Lower leg skin (tissue), 3 donors: ENCODE data around the gene DNAH8.

Experiments
- POLR2A ChIP-seq, 2 donors: fragments of 450-650 bp; IDR thresholded peaks; one replicate each; pipeline ENCODE4 v1.6.1; 2016 to 2017; ENCODE audit warnings: antibody characterized with exemption in 2 of 2, mild to moderate bottlenecking in 1 of 2, moderate library complexity in 1 of 2
- TF ChIP-seq, protein P1 (sequence below), 3 donors: fragments of 450-650 bp; IDR thresholded peaks; one replicate each; pipeline ENCODE4 v1.5.1; 2016; ENCODE audit warnings: antibody characterized with exemption in 3 of 3, mild to moderate bottlenecking in 3 of 3, moderate library complexity in 2 of 3

DNA sequence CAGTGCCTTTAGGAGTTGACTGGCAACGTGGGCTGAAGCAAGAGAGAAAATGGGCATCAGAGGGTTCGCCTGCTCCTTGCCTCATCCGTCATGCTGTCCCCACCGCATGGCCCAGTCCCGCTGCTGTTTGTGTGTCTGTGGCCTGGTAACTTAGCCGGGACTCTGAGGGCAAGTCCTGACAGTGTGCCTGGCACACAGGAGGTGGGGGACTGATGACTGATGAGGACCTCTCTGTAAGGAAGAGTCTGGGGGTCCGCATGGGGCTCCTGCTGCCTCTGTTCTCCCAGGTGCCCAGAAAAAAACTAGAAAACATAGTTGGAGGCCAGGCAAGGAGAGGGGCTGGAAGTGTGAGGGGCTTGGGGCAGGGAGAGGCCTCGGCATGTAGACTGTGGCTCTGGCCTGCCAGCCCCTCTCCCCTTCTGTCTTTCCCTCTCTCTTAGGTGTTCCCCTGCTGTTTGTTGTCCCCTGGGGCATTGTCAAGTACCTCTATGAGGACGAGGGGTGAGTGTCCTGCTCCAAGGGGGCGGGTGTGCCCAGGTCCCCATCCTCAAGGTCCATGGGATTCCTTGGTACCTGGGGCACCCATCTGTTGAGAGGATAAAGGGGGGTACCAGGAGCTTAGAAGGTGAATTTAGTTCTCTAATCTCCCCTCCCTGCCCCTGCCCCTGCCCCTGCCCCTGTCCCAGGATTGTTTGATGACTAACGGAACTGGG, 362.9 kb downstream of the DNAH8 start:
- TF ChIP-seq POLR2A (IDR thresholded peaks at IDR 0.05) = no peak
- TF ChIP-seq, protein P1, sequence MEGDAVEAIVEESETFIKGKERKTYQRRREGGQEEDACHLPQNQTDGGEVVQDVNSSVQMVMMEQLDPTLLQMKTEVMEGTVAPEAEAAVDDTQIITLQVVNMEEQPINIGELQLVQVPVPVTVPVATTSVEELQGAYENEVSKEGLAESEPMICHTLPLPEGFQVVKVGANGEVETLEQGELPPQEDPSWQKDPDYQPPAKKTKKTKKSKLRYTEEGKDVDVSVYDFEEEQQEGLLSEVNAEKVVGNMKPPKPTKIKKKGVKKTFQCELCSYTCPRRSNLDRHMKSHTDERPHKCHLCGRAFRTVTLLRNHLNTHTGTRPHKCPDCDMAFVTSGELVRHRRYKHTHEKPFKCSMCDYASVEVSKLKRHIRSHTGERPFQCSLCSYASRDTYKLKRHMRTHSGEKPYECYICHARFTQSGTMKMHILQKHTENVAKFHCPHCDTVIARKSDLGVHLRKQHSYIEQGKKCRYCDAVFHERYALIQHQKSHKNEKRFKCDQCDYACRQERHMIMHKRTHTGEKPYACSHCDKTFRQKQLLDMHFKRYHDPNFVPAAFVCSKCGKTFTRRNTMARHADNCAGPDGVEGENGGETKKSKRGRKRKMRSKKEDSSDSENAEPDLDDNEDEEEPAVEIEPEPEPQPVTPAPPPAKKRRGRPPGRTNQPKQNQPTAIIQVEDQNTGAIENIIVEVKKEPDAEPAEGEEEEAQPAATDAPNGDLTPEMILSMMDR (IDR thresholded peaks at IDR 0.05) = no peak
